DMS114 treated with DMSO at 0.1 percent for 48 hours (cell line): ENCODE results near the gene CLASP2.
A peak's percentile ranks its signal among the peaks of the same experiment; 100 is the strongest.
"Not testable (repeated sequence)": the region's sequence is repeated elsewhere in the genome, so short reads cannot be mapped to it uniquely, and the experiment has no call there.

Experiments
- DNase-seq: peaks from one replicate; lab custom pipeline; 2025; ENCODE audit not compliant: unreplicated experiment; lab: John Stamatoyannopoulos, UW

The CLASP2 gene

GRCh38 chr3:33717866-33718594 is at the start of gene CLASP2:
Gene CLASP2, minus strand, starts transcription at chr3:33718254. Its CDS starts 252 bp downstream, at chr3:33718002.
- DNase-seq = peak; percentile 78

- DNase-seq = no peak
Measured at GRCh38 chr3:33758864-33759263, 40.8 kb upstream of the CLASP2 start.

- no peak for DNase-seq
Measured at GRCh38 chr3:33758281-33758680, 40.2 kb upstream of the CLASP2 start.

GRCh38 chr3:33754391-33754790 is 36.3 kb upstream of the CLASP2 start:
- not testable (repeated sequence) for DNase-seq

- DNase-seq = no peak
Measured at GRCh38 chr3:33751336-33751735, 33.3 kb upstream of the CLASP2 start.

- DNase-seq = no peak
Measured at GRCh38 chr3:33750211-33750548, 32.1 kb upstream of the CLASP2 start.

- DNase-seq = no peak
Measured at GRCh38 chr3:33749546-33750210, 31.6 kb upstream of the CLASP2 start.

- DNase-seq = no peak
Measured at GRCh38 chr3:33746416-33747116, 28.5 kb upstream of the CLASP2 start.

GRCh38 chr3:33737146-33737545 is 19.1 kb upstream of the CLASP2 start:
- no peak for DNase-seq

GRCh38 chr3:33732394-33732793 is 14.3 kb upstream of the CLASP2 start:
- no peak for DNase-seq

GRCh38 chr3:33729993-33730392 is 11.9 kb upstream of the CLASP2 start:
- DNase-seq = no peak

GRCh38 chr3:33724256-33724655 is 6.2 kb upstream of the CLASP2 start:
- no peak for DNase-seq

GRCh38 chr3:33722626-33723370 is 4.7 kb upstream of the CLASP2 start:
- DNase-seq = no peak

GRCh38 chr3:33722191-33722590 is 4.1 kb upstream of the CLASP2 start:
- no peak for DNase-seq

- DNase-seq = no peak
Measured at GRCh38 chr3:33718595-33718907, 497 bp upstream of the CLASP2 start.

- DNase-seq = no peak
Measured at GRCh38 chr3:33717616-33717865, 513 bp downstream of the CLASP2 start.

GRCh38 chr3:33716227-33716626 is 1.8 kb downstream of the CLASP2 start:
- DNase-seq = peak; percentile 15

- DNase-seq = no peak
Measured at GRCh38 chr3:33711100-33711499, 7.0 kb downstream of the CLASP2 start.

- DNase-seq = no peak
Measured at GRCh38 chr3:33706056-33706455, 12.0 kb downstream of the CLASP2 start.

- DNase-seq = no peak
Measured at GRCh38 chr3:33704891-33705290, 13.2 kb downstream of the CLASP2 start.

GRCh38 chr3:33699275-33699674 is 18.8 kb downstream of the CLASP2 start:
- DNase-seq = no peak

- no peak for DNase-seq
Measured at GRCh38 chr3:33694944-33695343, 23.1 kb downstream of the CLASP2 start.
